CD14-positive monocyte (primary cell): ENCODE results near the gene TSPAN19. TPM values are rescaled to one million over a fixed set of nuclear protein-coding genes. Genes with fewer than 3 reads are reported as not detected.
A peak's percentile ranks its signal among the peaks of the same experiment; 100 is the strongest.

Experiments
- DNase-seq, 3 donors: peaks; one replicate each; pipeline ENCODE4 v3.0.0-alpha.2; 2011 to 2022
- H2AFZ ChIP-seq: 2 replicates; pipeline ENCODE4 v1.6.0; 2012; ENCODE audit warnings: mild to moderate bottlenecking, low read depth, low read length, inconsistent platforms; ENCODE audit not compliant: insufficient read depth, poor library complexity, severe bottlenecking
- H3K27ac ChIP-seq, 2 donors: 1 replicate in 1 of 2; 2 replicates in 1 of 2; pipeline ENCODE4 v1.5.1; 2012 to 2013; ENCODE audit warnings: low read length in 2 of 2, control low read depth in 1 of 2, inconsistent platforms in 1 of 2, low read depth in 1 of 2, mild to moderate bottlenecking in 1 of 2
- H3K27me3 ChIP-seq, 2 donors: one replicate each; pipeline versions ENCODE4 v1.6.0 to v1.6.1; 2011 to 2013; ENCODE audit warnings: low read length in 2 of 2; ENCODE audit not compliant: control insufficient read depth in 2 of 2, insufficient read depth in 2 of 2
- H3K36me3 ChIP-seq, 2 donors: replicated peaks in 1 of 2; 1 replicate in 1 of 2; 2 replicates in 1 of 2; pipeline versions ENCODE4 v1.5.1 to v1.6.1; 2012 to 2013; ENCODE audit warnings: low read length in 2 of 2, control low read depth in 1 of 2, inconsistent platforms in 1 of 2, mild to moderate bottlenecking in 1 of 2; ENCODE audit not compliant: insufficient read depth in 2 of 2, control insufficient read depth in 1 of 2
- H3K4me1 ChIP-seq, 2 donors: 1 replicate in 1 of 2; 2 replicates in 1 of 2; pipeline versions ENCODE4 v1.5.1 to v1.6.1; 2012 to 2013; ENCODE audit warnings: low read length in 2 of 2, control low read depth in 1 of 2, inconsistent platforms in 1 of 2, mild to moderate bottlenecking in 1 of 2, moderate library complexity in 1 of 2; ENCODE audit not compliant: insufficient read depth in 2 of 2, control insufficient read depth in 1 of 2
- H3K4me2 ChIP-seq: replicated peaks from 2 replicates; pipeline ENCODE3; 2012; ENCODE audit warnings: low read length, moderate library complexity, mild to moderate bottlenecking; ENCODE audit not compliant: poor library complexity, severe bottlenecking; ENCODE audit errors: extremely low read depth
- H3K4me3 ChIP-seq, 3 experiments: fragments of 200-600 bp in 1 of 3; sonication (generic) in 1 of 3; replicated peaks in 1 of 3; 1 replicate in 2 of 3; 2 replicates in 1 of 3; pipeline ENCODE4 v1.5.1; 2011 to 2013; ENCODE audit warnings: low read length in 3 of 3, mild to moderate bottlenecking in 3 of 3, control low read depth in 2 of 3, low read depth in 2 of 3, inconsistent platforms in 1 of 3, moderate library complexity in 1 of 3
- H3K79me2 ChIP-seq: 2 replicates; pipeline ENCODE4 v1.6.0; 2012; ENCODE audit warnings: mild to moderate bottlenecking, control low read depth, inconsistent platforms, low read length, moderate library complexity; ENCODE audit not compliant: insufficient read depth
- H3K9ac ChIP-seq: 2 replicates; pipeline ENCODE4 v1.6.0; 2017; ENCODE audit warnings: low read length, mild to moderate bottlenecking; ENCODE audit not compliant: insufficient read depth, poor library complexity, severe bottlenecking
- H3K9me3 ChIP-seq, 2 donors: replicated peaks in 1 of 2; 1 replicate in 1 of 2; 2 replicates in 1 of 2; pipeline versions ENCODE4 v1.5.1 to v1.6.1; 2012 to 2013; ENCODE audit warnings: low read length in 2 of 2, control low read depth in 1 of 2; ENCODE audit not compliant: control insufficient read depth in 1 of 2, insufficient read depth in 1 of 2
- H4K20me1 ChIP-seq: 2 replicates; pipeline ENCODE4 v1.6.0; 2012; ENCODE audit warnings: mild to moderate bottlenecking, low read length, control low read depth, moderate library complexity; ENCODE audit not compliant: insufficient read depth
- H3K27ac Mint-ChIP-seq, 7 donors: one replicate each; pipeline ENCODE4 v1.8.0; 2020; ENCODE audit warnings: mild to moderate bottlenecking in 7 of 7, mixed read lengths in 7 of 7, moderate library complexity in 6 of 7, inconsistent platforms in 2 of 7
- H3K27me3 Mint-ChIP-seq, 3 donors: one replicate each; pipeline ENCODE4 v1.8.0; 2021 to 2022; ENCODE audit warnings: low read depth in 3 of 3, mild to moderate bottlenecking in 3 of 3, mixed read lengths in 3 of 3, moderate library complexity in 3 of 3, inconsistent platforms in 1 of 3
- H3K36me3 Mint-ChIP-seq, 2 donors: one replicate each; pipeline ENCODE4 v1.8.0; 2020; ENCODE audit warnings: mixed read lengths in 2 of 2, inconsistent platforms in 1 of 2, mild to moderate bottlenecking in 1 of 2
- H3K4me1 Mint-ChIP-seq: one replicate; pipeline ENCODE4 v1.8.0; 2020; ENCODE audit warnings: mild to moderate bottlenecking, mixed read lengths
- H3K4me3 Mint-ChIP-seq, 2 donors: one replicate each; pipeline ENCODE4 v1.8.0; 2020; ENCODE audit warnings: mild to moderate bottlenecking in 2 of 2, mixed read lengths in 2 of 2, moderate library complexity in 1 of 2
- H3K9me3 Mint-ChIP-seq, 7 donors: one replicate each; pipeline ENCODE4 v1.8.0; 2020 to 2022; ENCODE audit warnings: mixed read lengths in 7 of 7, mild to moderate bottlenecking in 6 of 7, moderate library complexity in 6 of 7, inconsistent platforms in 2 of 7
- WGBS: methylation state at CpG from one replicate; pipeline ENCODE4 v1.1.5; 2013; ENCODE audit warnings: missing lambda C conversion rate; ENCODE audit not compliant: insufficient coverage; 5-methylcytosine and 5-hydroxymethylcytosine counted together
- intact Hi-C, 2 donors: fragments of 100-400 bp; cut with micrococcal nuclease; formaldehyde crosslinking; loops; one replicate each; pipeline versions ENCODE4 v1.15.0 to v1.15.1; 2023
- polyA plus RNA-seq, 3 donors: library from polyadenylated mRNA; depleted of rRNA in 1 of 3; unstranded in 2 of 3; stranded (reverse) in 1 of 3; fragments of 300-500 nt in 2 of 3; fragments of >200 nt in 1 of 3; fragmentation: Illumina TruSeq in 2 of 3; gene quantifications; 1 replicate in 2 of 3; 2 replicates in 1 of 3; pipeline ENCODE4 v1.2.3, GENCODE V29; 2012 to 2021
- TF ChIP-seq, protein P1 (sequence below): fragments of 200-600 bp; IDR thresholded peaks from one replicate; pipeline ENCODE4 v1.8.0; 2022; ENCODE audit warnings: antibody characterized with exemption, mild to moderate bottlenecking

TSPAN19 gene
- polyA plus RNA-seq, 3 donors = not detected

DNA sequence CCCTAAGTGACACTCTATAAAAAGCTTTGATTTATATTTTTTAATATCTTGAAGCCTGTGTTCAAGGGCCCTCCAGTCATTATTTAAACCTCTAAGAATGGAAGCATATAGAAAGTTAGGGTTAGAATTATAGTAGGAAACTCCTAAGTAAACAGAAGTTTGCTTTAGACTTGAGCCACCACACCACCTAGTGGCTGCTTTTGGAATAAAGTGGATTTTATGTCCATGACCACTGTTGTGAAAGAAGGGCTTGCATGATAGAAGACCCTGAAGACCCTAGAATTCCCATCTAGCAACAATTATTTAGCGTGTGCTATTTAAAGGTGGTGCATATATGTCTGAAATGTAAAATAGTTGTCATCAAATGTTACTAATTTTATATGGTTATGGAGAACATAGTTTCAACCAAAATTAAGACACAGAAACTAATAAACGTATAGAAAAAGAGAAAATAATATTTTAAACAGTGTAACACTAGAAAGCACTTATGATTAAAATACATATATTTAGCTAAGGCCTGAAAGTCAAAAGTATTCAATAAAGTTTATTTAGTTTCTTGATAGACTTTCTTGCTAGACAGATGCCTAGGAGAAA lies 21.4 kb upstream of the TSPAN19 start:
- H3K9ac ChIP-seq = no peak overlapping the region
- H4K20me1 ChIP-seq = no peaks in the 10 kb centered on the region
- no peak overlapping the region for H3K4me3 ChIP-seq
- H3K27me3 ChIP-seq = no peaks in the 10 kb centered on the region
- TF ChIP-seq, protein P1, sequence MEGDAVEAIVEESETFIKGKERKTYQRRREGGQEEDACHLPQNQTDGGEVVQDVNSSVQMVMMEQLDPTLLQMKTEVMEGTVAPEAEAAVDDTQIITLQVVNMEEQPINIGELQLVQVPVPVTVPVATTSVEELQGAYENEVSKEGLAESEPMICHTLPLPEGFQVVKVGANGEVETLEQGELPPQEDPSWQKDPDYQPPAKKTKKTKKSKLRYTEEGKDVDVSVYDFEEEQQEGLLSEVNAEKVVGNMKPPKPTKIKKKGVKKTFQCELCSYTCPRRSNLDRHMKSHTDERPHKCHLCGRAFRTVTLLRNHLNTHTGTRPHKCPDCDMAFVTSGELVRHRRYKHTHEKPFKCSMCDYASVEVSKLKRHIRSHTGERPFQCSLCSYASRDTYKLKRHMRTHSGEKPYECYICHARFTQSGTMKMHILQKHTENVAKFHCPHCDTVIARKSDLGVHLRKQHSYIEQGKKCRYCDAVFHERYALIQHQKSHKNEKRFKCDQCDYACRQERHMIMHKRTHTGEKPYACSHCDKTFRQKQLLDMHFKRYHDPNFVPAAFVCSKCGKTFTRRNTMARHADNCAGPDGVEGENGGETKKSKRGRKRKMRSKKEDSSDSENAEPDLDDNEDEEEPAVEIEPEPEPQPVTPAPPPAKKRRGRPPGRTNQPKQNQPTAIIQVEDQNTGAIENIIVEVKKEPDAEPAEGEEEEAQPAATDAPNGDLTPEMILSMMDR = peak; percentile 82
- H3K36me3 ChIP-seq = no peaks in the 10 kb centered on the region
- Mint-ChIP-seq H3K4me1 (peaks cover 17% of the 10 kb centered on the region), H3K27ac (no peak overlapping the region), H3K4me3 (no peak overlapping the region), H3K9me3 (no peaks in the 10 kb centered on the region), H3K36me3 (no peaks in the 10 kb centered on the region), H3K27me3 (peaks cover 5 to 11% (median 10%) of the 10 kb centered on the region in 3 donors)
- no peak overlapping the region for H3K4me2 ChIP-seq
- no peak overlapping the region for H2AFZ ChIP-seq
- no CpG with 5 or more reads among the region's 2 CpGs for WGBS
- H3K27ac ChIP-seq = no peak overlapping the region
- H3K4me1 ChIP-seq = peaks cover 0 to 9% of the 10 kb centered on the region in 2 donors
- intact Hi-C loops = no loop called here
- DNase-seq = peak in 1 of 3 donors; percentile 12
- no peaks in the 10 kb centered on the region for H3K79me2 ChIP-seq
- H3K9me3 ChIP-seq = no peaks in the 10 kb centered on the region

DNA sequence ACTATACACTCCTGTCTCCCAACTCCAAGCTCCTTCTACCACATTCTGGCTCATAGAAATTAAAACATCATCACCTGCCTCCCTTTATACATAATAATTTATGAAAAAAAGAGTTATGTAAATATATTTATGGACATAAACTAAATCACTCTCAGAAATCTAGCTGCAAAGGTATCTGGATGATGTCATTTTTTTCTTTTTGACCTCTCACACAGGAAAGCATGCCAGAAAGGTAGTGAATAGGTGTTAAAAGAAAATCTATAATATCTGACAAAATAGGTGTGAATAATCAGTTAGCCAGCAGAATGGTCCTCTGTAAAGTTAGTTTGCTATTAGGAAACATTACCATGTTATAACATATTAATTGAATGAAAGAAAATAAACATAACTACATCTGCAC lies 7.8 kb upstream of the TSPAN19 start:
- Histone ChIP-seq H3K36me3 (no peaks in the 10 kb centered on the region), H3K4me2 (no peak overlapping the region), H3K9me3 (no peaks in the 10 kb centered on the region), H3K9ac (no peak overlapping the region), H3K4me1 (no peaks in the 10 kb centered on the region), H3K27ac (no peak overlapping the region), H4K20me1 (no peaks in the 10 kb centered on the region), H2AFZ (no peak overlapping the region), H3K79me2 (no peaks in the 10 kb centered on the region), H3K27me3 (no peaks in the 10 kb centered on the region), H3K4me3 (no peak overlapping the region)
- DNase-seq = no peak
- H3K4me3 Mint-ChIP-seq = no peak overlapping the region
- H3K27ac Mint-ChIP-seq = no peak overlapping the region
- intact Hi-C loops = no loop called here
- no peaks in the 10 kb centered on the region for H3K36me3 Mint-ChIP-seq
- TF ChIP-seq, protein P1 = no peak
- H3K9me3 Mint-ChIP-seq = peaks cover 0 to 3% (median 0%) of the 10 kb centered on the region in 7 donors
- H3K27me3 Mint-ChIP-seq = peaks cover 0 to 2% (median 0%) of the 10 kb centered on the region in 3 donors
- no peaks in the 10 kb centered on the region for H3K4me1 Mint-ChIP-seq
